ENCODE results near the gene PDE9A.
A peak's percentile ranks its signal among the peaks of the same experiment; 100 is the strongest.
"Not testable (repeated sequence)": the region's sequence is repeated elsewhere in the genome, so short reads cannot be mapped to it uniquely, and the experiment has no call there.

Gene PDE9A

GRCh38 chr21:42624936-42625335, 28.5 kb upstream of the PDE9A start:
- DNase-seq: no peak

- DNase-seq: peak; percentile 16
These were observed 27.2 kb upstream of the PDE9A start for GRCh38 chr21:42626171-42626570.

- peak; percentile 28 for DNase-seq
These were observed 25.7 kb upstream of the PDE9A start for GRCh38 chr21:42627527-42628289.

- not testable (repeated sequence) for DNase-seq
These were observed 24.9 kb upstream of the PDE9A start for GRCh38 chr21:42628466-42629061.

GRCh38 chr21:42629933-42630589, 23.4 kb upstream of the PDE9A start:
- DNase-seq: peak; percentile 23

GRCh38 chr21:42630626-42631025, 22.8 kb upstream of the PDE9A start:
- DNase-seq: no peak

- DNase-seq: no peak
These were observed 22.3 kb upstream of the PDE9A start for GRCh38 chr21:42631142-42631541.

GRCh38 chr21:42632336-42632751, 21.1 kb upstream of the PDE9A start:
- DNase-seq: no peak

- DNase-seq: no peak
These were observed 20.4 kb upstream of the PDE9A start for GRCh38 chr21:42632771-42633690.

GRCh38 chr21:42633858-42634257, 19.6 kb upstream of the PDE9A start:
- DNase-seq: no peak

GRCh38 chr21:42635848-42636519, 17.4 kb upstream of the PDE9A start:
- no peak for DNase-seq

- DNase-seq: no peak
These were observed 16.7 kb upstream of the PDE9A start for GRCh38 chr21:42636520-42637266.

- no peak for DNase-seq
These were observed 16.0 kb upstream of the PDE9A start for GRCh38 chr21:42637267-42638041.

- DNase-seq: no peak
These were observed 15.1 kb upstream of the PDE9A start for GRCh38 chr21:42638266-42638863.

GRCh38 chr21:42639646-42640152, 13.7 kb upstream of the PDE9A start:
- DNase-seq: no peak

- no peak for DNase-seq
These were observed 12.9 kb upstream of the PDE9A start for GRCh38 chr21:42640486-42640885.

- peak; percentile 59 for DNase-seq
These were observed 11.9 kb upstream of the PDE9A start for GRCh38 chr21:42641311-42642218.

GRCh38 chr21:42642219-42642745, 11.1 kb upstream of the PDE9A start:
- no peak for DNase-seq

Measured in right forelimb (tissue), 1 donor.